Embryonic facial prominence (tissue), 1 donor: ENCODE data around the gene CAPNS1.
A peak's percentile ranks its signal among the peaks of the same experiment; 100 is the strongest.

ENCODE experiments used
- DNase-seq: peaks from one replicate; pipeline ENCODE4 v3.0.0-alpha.2; 2016; ENCODE audit errors: extremely low spot score

The CAPNS1 gene

GRCh38 chr19:36139473-36140303 lies at the start of gene CAPNS1:
Gene CAPNS1, plus strand, starts transcription at chr19:36140066. Its CDS starts 946 bp downstream, at chr19:36141012.
- DNase-seq: peak; percentile 92

GRCh38 chr19:36090910-36091695 lies 48.8 kb upstream of the CAPNS1 start:
- DNase-seq: no peak

- DNase-seq: no peak
Observed at GRCh38 chr19:36092566-36092965, 47.3 kb upstream of the CAPNS1 start.

GRCh38 chr19:36093146-36093662 lies 46.7 kb upstream of the CAPNS1 start:
- DNase-seq: no peak

- DNase-seq: no peak
Observed at GRCh38 chr19:36093687-36094086, 46.2 kb upstream of the CAPNS1 start.

- no peak for DNase-seq
Observed at GRCh38 chr19:36097036-36097435, 42.8 kb upstream of the CAPNS1 start.

- no peak for DNase-seq
Observed at GRCh38 chr19:36099166-36099785, 40.6 kb upstream of the CAPNS1 start.

GRCh38 chr19:36100476-36100875 lies 39.4 kb upstream of the CAPNS1 start:
- DNase-seq: no peak

- DNase-seq: no peak
Observed at GRCh38 chr19:36101550-36102327, 38.1 kb upstream of the CAPNS1 start.

- DNase-seq: no peak
Observed at GRCh38 chr19:36103040-36103626, 36.7 kb upstream of the CAPNS1 start.

- no peak for DNase-seq
Observed at GRCh38 chr19:36103842-36104552, 35.9 kb upstream of the CAPNS1 start.

- DNase-seq: no peak
Observed at GRCh38 chr19:36106441-36106840, 33.4 kb upstream of the CAPNS1 start.

GRCh38 chr19:36106991-36107390 lies 32.9 kb upstream of the CAPNS1 start:
- no peak for DNase-seq

- no peak for DNase-seq
Observed at GRCh38 chr19:36108684-36109083, 31.2 kb upstream of the CAPNS1 start.

- DNase-seq: no peak
Observed at GRCh38 chr19:36110487-36111199, 29.2 kb upstream of the CAPNS1 start, which contains the start of gene OVOL3. Gene OVOL3, plus strand, starts transcription at chr19:36111143. Its CDS starts 60 bp downstream, at chr19:36111203.

- DNase-seq: no peak
Observed at GRCh38 chr19:36111200-36111539, 28.7 kb upstream of the CAPNS1 start.

- DNase-seq: no peak
Observed at GRCh38 chr19:36112678-36113077, 27.2 kb upstream of the CAPNS1 start.

- DNase-seq: no peak
Observed at GRCh38 chr19:36113425-36113824, 26.4 kb upstream of the CAPNS1 start.

GRCh38 chr19:36113894-36114720 lies 25.8 kb upstream of the CAPNS1 start:
- no peak for DNase-seq
